Measurements from ENCODE around the gene PRRT1.
A peak's percentile ranks its signal among the peaks of the same experiment; 100 is the strongest.
"Not testable (repeated sequence)": the region's sequence is repeated elsewhere in the genome, so short reads cannot be mapped to it uniquely, and the experiment has no call there.

Gene PRRT1

GRCh38 chr6:32120573-32121059 lies 31.1 kb downstream of the PRRT1 start:
- DNase-seq (ENCODE audit: low read depth): no peak

- peak; percentile 49 for DNase-seq (ENCODE audit: low read depth)
Measured at GRCh38 chr6:32118782-32119628, 32.7 kb downstream of the PRRT1 start.

- DNase-seq (ENCODE audit: low read depth): no peak
Measured at GRCh38 chr6:32117461-32117860, 34.3 kb downstream of the PRRT1 start.

GRCh38 chr6:32116674-32117073 lies 35.1 kb downstream of the PRRT1 start:
- no peak for DNase-seq (ENCODE audit: low read depth)

- no peak for DNase-seq (ENCODE audit: low read depth)
Measured at GRCh38 chr6:32115623-32116022, 36.1 kb downstream of the PRRT1 start.

GRCh38 chr6:32114796-32115195 lies 36.9 kb downstream of the PRRT1 start:
- no peak for DNase-seq (ENCODE audit: low read depth)

- no peak for DNase-seq (ENCODE audit: low read depth)
Measured at GRCh38 chr6:32113386-32114352, 38.1 kb downstream of the PRRT1 start.

GRCh38 chr6:32112431-32112980 lies 39.2 kb downstream of the PRRT1 start:
- DNase-seq (ENCODE audit: low read depth): no peak

GRCh38 chr6:32111424-32112066 lies 40.2 kb downstream of the PRRT1 start:
- DNase-seq (ENCODE audit: low read depth): no peak

- no peak for DNase-seq (ENCODE audit: low read depth)
Measured at GRCh38 chr6:32110632-32111031, 41.1 kb downstream of the PRRT1 start.

- no peak for DNase-seq (ENCODE audit: low read depth)
Measured at GRCh38 chr6:32109765-32110160, 42.0 kb downstream of the PRRT1 start.

GRCh38 chr6:32109114-32109764 lies 42.5 kb downstream of the PRRT1 start, which contains the start of gene TNXB:
TNXB (minus strand) TSS chr6:32109338; CDS start chr6:32098198, 11,140 bp downstream.
- DNase-seq (ENCODE audit: low read depth): no peak

GRCh38 chr6:32108727-32109113 lies 43.0 kb downstream of the PRRT1 start:
- DNase-seq (ENCODE audit: low read depth): no peak

- DNase-seq (ENCODE audit: low read depth): no peak
Measured at GRCh38 chr6:32108094-32108627, 43.6 kb downstream of the PRRT1 start.

- no peak for DNase-seq (ENCODE audit: low read depth)
Measured at GRCh38 chr6:32107406-32107805, 44.3 kb downstream of the PRRT1 start.

GRCh38 chr6:32105433-32105832 lies 46.3 kb downstream of the PRRT1 start:
- DNase-seq (ENCODE audit: low read depth): no peak

GRCh38 chr6:32102255-32102654 lies 49.5 kb downstream of the PRRT1 start:
- DNase-seq (ENCODE audit: low read depth): no peak

- not testable (repeated sequence) for DNase-seq (ENCODE audit: low read depth)
Measured at GRCh38 chr6:32100251-32100650, 51.5 kb downstream of the PRRT1 start.
